Measurements from ENCODE around the gene GREB1L.

DNA sequence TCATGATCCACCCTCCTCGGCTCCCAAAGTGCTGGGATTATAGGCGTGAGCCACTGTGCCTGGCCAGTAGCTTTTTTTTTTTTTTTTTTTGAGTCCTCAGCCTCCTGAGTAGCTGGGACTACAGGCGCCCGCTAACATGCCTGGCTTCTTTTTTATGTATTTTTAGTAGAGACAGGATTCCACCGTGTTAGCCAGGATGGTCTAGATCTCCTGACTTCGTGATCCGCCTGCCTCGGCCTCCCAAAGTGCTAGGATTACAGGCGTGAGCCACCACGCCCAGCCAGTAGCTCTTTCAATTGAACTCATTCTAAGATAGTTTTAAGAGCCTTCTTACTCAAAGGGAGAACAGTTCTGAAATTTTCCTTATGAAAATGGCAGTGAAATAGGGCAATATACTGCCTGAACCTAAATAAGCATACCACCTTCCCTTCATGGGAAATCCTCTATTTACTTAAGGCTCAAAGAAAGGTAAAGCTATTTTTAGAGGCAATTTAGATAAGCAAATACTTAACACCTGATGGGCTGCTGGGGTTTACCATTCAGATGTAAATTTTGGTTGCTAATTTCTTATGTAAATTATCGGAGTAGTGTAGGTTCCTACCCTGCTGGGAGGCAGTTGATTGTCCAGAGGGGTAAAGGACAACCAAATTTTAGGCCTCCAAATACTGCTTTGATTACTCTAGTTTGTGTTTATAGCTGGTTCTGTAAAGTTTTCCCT lies 144.7 kb downstream of the GREB1L start:
- TF ChIP-seq ZC3H11A (IDR thresholded peaks at IDR 0.05; ENCODE audit: low read depth, low read length) (no peak), POLR2A (conservative IDR thresholded peaks at IDR 0.05) (no peak), ZFX (CRISPR knock-in tag; IDR thresholded peaks at IDR 0.05) (no peak)
- TF ChIP-seq, protein P1, sequence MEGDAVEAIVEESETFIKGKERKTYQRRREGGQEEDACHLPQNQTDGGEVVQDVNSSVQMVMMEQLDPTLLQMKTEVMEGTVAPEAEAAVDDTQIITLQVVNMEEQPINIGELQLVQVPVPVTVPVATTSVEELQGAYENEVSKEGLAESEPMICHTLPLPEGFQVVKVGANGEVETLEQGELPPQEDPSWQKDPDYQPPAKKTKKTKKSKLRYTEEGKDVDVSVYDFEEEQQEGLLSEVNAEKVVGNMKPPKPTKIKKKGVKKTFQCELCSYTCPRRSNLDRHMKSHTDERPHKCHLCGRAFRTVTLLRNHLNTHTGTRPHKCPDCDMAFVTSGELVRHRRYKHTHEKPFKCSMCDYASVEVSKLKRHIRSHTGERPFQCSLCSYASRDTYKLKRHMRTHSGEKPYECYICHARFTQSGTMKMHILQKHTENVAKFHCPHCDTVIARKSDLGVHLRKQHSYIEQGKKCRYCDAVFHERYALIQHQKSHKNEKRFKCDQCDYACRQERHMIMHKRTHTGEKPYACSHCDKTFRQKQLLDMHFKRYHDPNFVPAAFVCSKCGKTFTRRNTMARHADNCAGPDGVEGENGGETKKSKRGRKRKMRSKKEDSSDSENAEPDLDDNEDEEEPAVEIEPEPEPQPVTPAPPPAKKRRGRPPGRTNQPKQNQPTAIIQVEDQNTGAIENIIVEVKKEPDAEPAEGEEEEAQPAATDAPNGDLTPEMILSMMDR (IDR thresholded peaks at IDR 0.05 in 2 of 3, conservative IDR thresholded peaks at IDR 0.05 in 1 of 3; ENCODE audit: insufficient read depth in 2 of 3, low read depth in 1 of 3, low read length in 3 of 3), result no peak
- TF ChIP-seq, protein P2, sequence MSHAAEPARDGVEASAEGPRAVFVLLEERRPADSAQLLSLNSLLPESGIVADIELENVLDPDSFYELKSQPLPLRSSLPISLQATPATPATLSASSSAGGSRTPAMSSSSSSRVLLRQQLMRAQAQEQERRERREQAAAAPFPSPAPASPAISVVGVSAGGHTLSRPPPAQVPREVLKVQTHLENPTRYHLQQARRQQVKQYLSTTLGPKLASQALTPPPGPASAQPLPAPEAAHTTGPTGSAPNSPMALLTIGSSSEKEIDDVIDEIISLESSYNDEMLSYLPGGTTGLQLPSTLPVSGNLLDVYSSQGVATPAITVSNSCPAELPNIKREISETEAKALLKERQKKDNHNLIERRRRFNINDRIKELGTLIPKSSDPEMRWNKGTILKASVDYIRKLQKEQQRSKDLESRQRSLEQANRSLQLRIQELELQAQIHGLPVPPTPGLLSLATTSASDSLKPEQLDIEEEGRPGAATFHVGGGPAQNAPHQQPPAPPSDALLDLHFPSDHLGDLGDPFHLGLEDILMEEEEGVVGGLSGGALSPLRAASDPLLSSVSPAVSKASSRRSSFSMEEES (CRISPR knock-in tag; IDR thresholded peaks at IDR 0.05), result no peak
